MV-4-11 (cell line): Measurements from ENCODE around the gene CANX.

ENCODE experiments used
- DNase-seq: peaks from one replicate; lab custom pipeline; 2025; lab: John Stamatoyannopoulos, UW

The CANX gene

DNA sequence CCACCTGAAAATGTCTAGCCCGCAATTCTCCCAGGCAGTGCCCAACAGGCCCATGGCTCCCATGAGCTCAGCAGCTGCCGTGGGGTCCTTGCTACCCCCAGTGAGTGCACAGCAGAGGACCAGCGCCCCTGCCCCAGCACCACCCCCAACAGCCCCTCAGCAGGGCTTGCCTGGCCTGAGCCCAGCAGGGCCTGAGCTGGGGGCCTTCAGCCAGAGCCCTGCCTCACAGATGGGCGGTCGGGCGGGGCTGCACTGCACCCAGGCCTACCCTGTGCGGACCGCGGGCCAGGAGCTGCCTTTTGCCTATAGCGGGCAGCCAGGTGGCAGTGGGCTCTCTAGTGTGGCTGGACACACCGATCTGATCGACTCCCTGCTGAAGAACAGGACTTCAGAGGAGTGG, 75.7 kb downstream of the CANX start:
- no peak for DNase-seq

DNA sequence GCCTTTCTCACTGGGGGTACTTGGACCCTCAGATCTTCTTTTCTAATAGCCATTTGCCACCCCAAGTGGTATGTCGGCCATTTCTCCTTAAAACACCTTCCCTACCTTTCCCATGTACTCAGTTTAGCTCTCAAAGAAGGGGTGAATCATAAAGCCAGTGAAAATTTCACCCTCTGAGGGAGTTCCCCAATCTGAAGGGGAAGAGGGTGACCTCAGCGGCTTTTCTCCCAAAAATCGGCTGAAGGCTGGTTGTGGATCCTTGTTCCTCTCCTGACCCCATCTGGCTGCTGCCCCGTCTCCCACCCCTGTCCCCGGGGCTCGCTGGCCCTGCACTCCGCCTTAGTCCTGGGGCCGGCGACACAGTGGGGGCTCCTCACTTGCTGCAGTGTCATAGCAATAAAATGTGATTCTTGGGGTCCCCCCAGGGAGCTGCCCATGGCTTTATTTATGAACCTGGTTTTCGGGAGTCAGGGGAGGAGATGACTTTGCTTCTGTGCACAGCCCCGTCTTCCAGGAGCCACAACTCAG, 77.7 kb downstream of the CANX start:
- DNase-seq = no peak

DNA sequence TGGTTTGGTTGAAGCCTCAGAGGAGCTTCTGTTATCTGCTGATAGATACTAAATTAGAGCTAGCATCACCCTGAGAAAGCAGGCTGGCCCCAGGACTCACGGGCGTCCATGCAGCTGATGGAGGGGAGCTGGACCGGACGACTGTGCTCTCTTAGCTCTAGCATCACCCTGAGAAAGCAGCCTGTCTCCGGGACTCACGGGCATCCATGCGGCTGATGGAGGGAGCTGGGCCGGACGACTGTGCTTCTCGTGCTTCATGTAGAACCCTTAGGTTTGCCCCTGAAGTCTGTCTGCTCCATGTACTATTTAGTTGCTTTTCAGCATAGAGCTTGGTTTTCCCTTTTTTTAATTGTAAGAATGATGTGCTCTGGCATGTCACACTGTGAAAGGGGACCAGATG, 78.7 kb downstream of the CANX start:
- no peak for DNase-seq

DNA sequence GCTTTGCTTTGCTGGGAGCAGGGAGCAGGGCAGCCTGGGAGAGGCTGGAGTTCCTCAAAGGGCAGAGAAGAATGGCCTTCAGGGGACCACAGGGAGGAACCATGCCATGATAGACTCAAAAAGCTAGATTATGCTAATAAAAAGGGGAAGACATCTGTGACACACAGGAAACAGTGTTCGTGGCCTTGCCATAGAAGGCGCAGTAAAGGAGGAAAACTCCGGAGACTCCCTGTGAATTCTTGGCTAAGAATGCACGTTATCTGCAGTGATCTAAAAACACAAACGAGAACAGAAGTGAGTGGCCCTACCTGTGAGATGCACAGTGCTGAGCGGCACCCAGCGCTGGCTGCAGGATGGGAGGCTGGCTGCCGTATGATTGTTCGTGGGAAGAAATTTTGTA, 79.1 kb downstream of the CANX start:
- DNase-seq = peak; percentile 64

DNA sequence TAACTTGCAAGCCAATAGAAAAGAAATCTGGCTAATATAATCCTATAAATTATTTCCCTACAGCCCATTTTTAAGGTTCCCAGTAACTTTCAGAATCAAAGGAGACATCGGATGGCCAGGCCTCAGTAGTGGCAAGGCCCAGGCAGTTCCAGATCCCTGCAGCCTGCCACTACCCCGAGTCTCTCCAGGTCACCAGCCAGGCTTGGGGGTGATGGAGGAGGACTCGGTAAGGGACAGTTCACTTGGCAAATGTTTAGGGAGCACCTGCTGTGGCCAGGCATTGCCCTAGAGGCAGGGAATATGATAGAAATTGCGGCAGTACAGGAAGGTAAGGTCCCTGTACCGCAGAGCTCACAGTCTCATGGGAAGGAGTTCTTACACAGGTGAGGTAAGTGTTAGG, 79.8 kb downstream of the CANX start:
- DNase-seq = no peak

DNA sequence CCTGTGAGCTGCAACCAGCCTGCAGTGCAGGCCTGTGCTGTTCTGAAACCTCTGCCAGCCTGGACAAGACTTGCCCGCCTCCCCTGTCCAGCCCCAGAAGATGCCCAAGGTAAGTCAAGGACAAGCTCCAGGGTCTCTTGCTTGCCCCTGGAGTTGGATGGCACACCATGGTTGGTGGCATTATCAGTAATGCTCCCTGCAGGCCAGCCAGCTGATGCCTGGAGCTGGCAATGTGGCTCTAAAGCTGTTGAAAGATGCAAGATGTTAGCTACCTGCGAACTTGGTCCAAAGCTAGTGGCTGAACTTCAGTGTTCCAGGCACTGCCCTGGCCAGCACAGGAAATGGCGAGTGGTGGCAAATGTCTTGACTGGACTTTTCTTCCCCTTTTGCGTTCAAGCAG, 81.1 kb downstream of the CANX start:
- no peak for DNase-seq

DNA sequence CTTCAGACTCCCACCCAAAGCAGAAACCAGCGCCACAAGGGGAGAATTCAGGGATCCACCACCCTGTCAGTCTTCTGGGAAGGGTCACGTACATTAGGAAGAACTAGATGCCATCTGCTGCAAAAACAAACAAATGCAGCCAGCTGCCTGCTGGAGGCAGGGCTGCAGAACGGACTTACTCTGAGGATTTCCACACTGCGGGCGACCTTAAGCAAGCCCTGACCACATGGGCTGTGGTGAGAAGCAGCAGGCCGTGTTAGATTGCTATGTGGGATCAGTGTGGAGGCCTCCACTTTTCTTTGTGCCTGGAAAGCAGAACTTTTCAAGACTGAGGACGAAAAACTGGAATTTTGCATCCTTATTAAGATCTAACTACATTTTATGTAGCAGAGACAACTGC, 81.6 kb downstream of the CANX start:
- peak; percentile 95 for DNase-seq
